ENCODE results near the gene CD99L2.

Gene CD99L2

GRCh38 chrX:150763810-150764209 is 134.7 kb downstream of the CD99L2 start:
- H3K9me3 ChIP-seq (ENCODE audit: low read length) = no peaks in the 10 kb centered on the region
- no peak overlapping the region for H2AFZ ChIP-seq (ENCODE audit: low read length)
- no peak for TF ChIP-seq EZH2 (IDR thresholded peaks at IDR 0.05; ENCODE audit: borderline replicate concordance, low read length)
- TF ChIP-seq CTCF (IDR thresholded peaks at IDR 0.05; ENCODE audit: low read length) = no peak
- no peak overlapping the region for H3K27ac ChIP-seq (ENCODE audit: low read depth, low read length, poor library complexity, severe bottlenecking)
- no peaks in the 10 kb centered on the region for H3F3A ChIP-seq (ENCODE audit: insufficient read depth, low read length)
- no peaks in the 10 kb centered on the region for H3K79me2 ChIP-seq (ENCODE audit: insufficient read depth, low read length)
- H3K9me2 ChIP-seq (ENCODE audit: low read depth, low read length) = no peaks in the 10 kb centered on the region
- no peaks in the 10 kb centered on the region for H3K27me3 ChIP-seq (ENCODE audit: insufficient read depth, low read length)
- no peaks in the 10 kb centered on the region for H3K4me1 ChIP-seq (ENCODE audit: insufficient read depth, low read length, severe bottlenecking)
- no peak overlapping the region for H3K4me2 ChIP-seq (ENCODE audit: low read length)
- H3K9ac ChIP-seq (ENCODE audit: low read length) = no peak overlapping the region
- H3K4me3 ChIP-seq (ENCODE audit: low read depth, low read length, poor library complexity, severe bottlenecking) = no peak overlapping the region
- H4K20me1 ChIP-seq (ENCODE audit: insufficient read depth, low read length) = no peaks in the 10 kb centered on the region
- no peaks in the 10 kb centered on the region for H3K36me3 ChIP-seq (ENCODE audit: insufficient read depth, low read length)

- H3K9ac ChIP-seq (ENCODE audit: low read length) = no peak overlapping the region
Measured at GRCh38 chrX:150763303-150763797, 135.1 kb downstream of the CD99L2 start.

GRCh38 chrX:150762258-150763165 is 136.0 kb downstream of the CD99L2 start:
- TF ChIP-seq EZH2 (IDR thresholded peaks at IDR 0.05; ENCODE audit: borderline replicate concordance, low read length) (no peak), CTCF (IDR thresholded peaks at IDR 0.05; ENCODE audit: low read length) (no peak)
- H3K9ac ChIP-seq (ENCODE audit: low read length) = no peak overlapping the region
- no peak overlapping the region for H2AFZ ChIP-seq (ENCODE audit: low read length)
- no peak overlapping the region for H3K27ac ChIP-seq (ENCODE audit: low read depth, low read length, poor library complexity, severe bottlenecking)
- no peaks in the 10 kb centered on the region for H4K20me1 ChIP-seq (ENCODE audit: insufficient read depth, low read length)
- H3K9me3 ChIP-seq (ENCODE audit: low read length) = no peaks in the 10 kb centered on the region
- H3K79me2 ChIP-seq (ENCODE audit: insufficient read depth, low read length) = no peaks in the 10 kb centered on the region
- H3K4me2 ChIP-seq (ENCODE audit: low read length) = no peak overlapping the region
- no peak overlapping the region for H3K4me3 ChIP-seq (ENCODE audit: low read depth, low read length, poor library complexity, severe bottlenecking)
- no peaks in the 10 kb centered on the region for H3K27me3 ChIP-seq (ENCODE audit: insufficient read depth, low read length)
- no peaks in the 10 kb centered on the region for H3F3A ChIP-seq (ENCODE audit: insufficient read depth, low read length)
- no peaks in the 10 kb centered on the region for H3K9me2 ChIP-seq (ENCODE audit: low read depth, low read length)
- no peaks in the 10 kb centered on the region for H3K36me3 ChIP-seq (ENCODE audit: insufficient read depth, low read length)
- no peaks in the 10 kb centered on the region for H3K4me1 ChIP-seq (ENCODE audit: insufficient read depth, low read length, severe bottlenecking)

More at GRCh38 chrX:150763303-150763797, 135.1 kb downstream of the CD99L2 start:
- TF ChIP-seq EZH2 (IDR thresholded peaks at IDR 0.05; ENCODE audit: borderline replicate concordance, low read length) = no peak
- no peak for TF ChIP-seq CTCF (IDR thresholded peaks at IDR 0.05; ENCODE audit: low read length)
- H4K20me1 ChIP-seq (ENCODE audit: insufficient read depth, low read length) = no peaks in the 10 kb centered on the region
- H3K27me3 ChIP-seq (ENCODE audit: insufficient read depth, low read length) = no peaks in the 10 kb centered on the region
- H2AFZ ChIP-seq (ENCODE audit: low read length) = no peak overlapping the region
- H3K4me2 ChIP-seq (ENCODE audit: low read length) = no peak overlapping the region
- H3K4me3 ChIP-seq (ENCODE audit: low read depth, low read length, poor library complexity, severe bottlenecking) = no peak overlapping the region
- no peaks in the 10 kb centered on the region for H3K36me3 ChIP-seq (ENCODE audit: insufficient read depth, low read length)
- no peaks in the 10 kb centered on the region for H3K79me2 ChIP-seq (ENCODE audit: insufficient read depth, low read length)
- H3K9me3 ChIP-seq (ENCODE audit: low read length) = no peaks in the 10 kb centered on the region
- no peaks in the 10 kb centered on the region for H3F3A ChIP-seq (ENCODE audit: insufficient read depth, low read length)
- no peaks in the 10 kb centered on the region for H3K4me1 ChIP-seq (ENCODE audit: insufficient read depth, low read length, severe bottlenecking)
- H3K27ac ChIP-seq (ENCODE audit: low read depth, low read length, poor library complexity, severe bottlenecking) = no peak overlapping the region
- H3K9me2 ChIP-seq (ENCODE audit: low read depth, low read length) = no peaks in the 10 kb centered on the region
